ENCODE results near the gene ROS1.

Gene ROS1

GRCh38 chr6:117270843-117271507, 154.8 kb downstream of the ROS1 start:
- Histone ChIP-seq H3K4me3 (peak overlapping the region; percentile 67), H3K27ac (no peak overlapping the region)
- DNase-seq (ENCODE audit: low spot score): no peak
- TF ChIP-seq CTCF (IDR thresholded peaks at IDR 0.05): no peak

- TF ChIP-seq CTCF (IDR thresholded peaks at IDR 0.05): no peak
- Histone ChIP-seq H3K4me3 (peak overlapping the region; percentile 67), H3K27ac (no peak overlapping the region)
- no peak for DNase-seq (ENCODE audit: low spot score)
Measured at GRCh38 chr6:117270055-117270842, 155.5 kb downstream of the ROS1 start.

GRCh38 chr6:117269638-117270054, 156.1 kb downstream of the ROS1 start:
- no peak for TF ChIP-seq CTCF (IDR thresholded peaks at IDR 0.05)
- Histone ChIP-seq H3K27ac (no peak overlapping the region), H3K4me3 (peak overlapping the region; percentile 67)
- no peak for DNase-seq (ENCODE audit: low spot score)

GRCh38 chr6:117268924-117269323, 156.8 kb downstream of the ROS1 start:
- Histone ChIP-seq H3K27ac (no peak overlapping the region), H3K4me3 (no peak overlapping the region)
- no peak for TF ChIP-seq CTCF (IDR thresholded peaks at IDR 0.05)
- no peak for DNase-seq (ENCODE audit: low spot score)

GRCh38 chr6:117267766-117268534, 157.8 kb downstream of the ROS1 start:
- Histone ChIP-seq H3K4me3 (no peak overlapping the region), H3K27ac (no peak overlapping the region)
- no peak for TF ChIP-seq CTCF (IDR thresholded peaks at IDR 0.05)
- no peak for DNase-seq (ENCODE audit: low spot score)

GRCh38 chr6:117267054-117267347, 158.7 kb downstream of the ROS1 start:
- Histone ChIP-seq H3K27ac (no peak overlapping the region), H3K4me3 (no peak overlapping the region)
- no peak for DNase-seq (ENCODE audit: low spot score)
- no peak for TF ChIP-seq CTCF (IDR thresholded peaks at IDR 0.05)
